Tibial nerve (tissue), 4 donors: ENCODE results near the gene GORASP2. TPM values are rescaled to one million over a fixed set of nuclear protein-coding genes. Genes with fewer than 3 reads are reported as not detected.

Experiments used
- DNase-seq, 2 donors: peaks; one replicate each; pipeline ENCODE4 v3.0.0-alpha.2; 2019; ENCODE audit warnings: low spot score in 2 of 2
- H3K27ac ChIP-seq, 4 donors: fragments of 200-600 bp; sonication (generic) in 3 of 4; one replicate each; pipeline ENCODE4 v1.5.1; 2017 to 2019; ENCODE audit warnings: mild to moderate bottlenecking in 1 of 4
- H3K27me3 ChIP-seq, 2 donors: fragments of 200-600 bp; sonication (generic) in 1 of 2; one replicate each; pipeline versions ENCODE4 v1.5.1 to v1.6.0; 2017 to 2019
- H3K36me3 ChIP-seq, 3 donors: fragments of 200-600 bp; sonication (generic); one replicate each; pipeline ENCODE4 v1.5.1; 2018 to 2019
- H3K4me1 ChIP-seq, 4 donors: fragments of 200-600 bp; sonication (generic) in 3 of 4; one replicate each; pipeline ENCODE4 v1.5.1; 2017 to 2019
- H3K4me3 ChIP-seq, 4 donors: fragments of 200-600 bp; sonication (generic) in 3 of 4; one replicate each; pipeline ENCODE4 v1.5.1; 2017 to 2019; ENCODE audit warnings: mild to moderate bottlenecking in 1 of 4, moderate library complexity in 1 of 4
- H3K9me3 ChIP-seq, 4 donors: fragments of 200-600 bp; sonication (generic) in 3 of 4; one replicate each; pipeline ENCODE4 v1.5.1; 2017 to 2019
- CTCF ChIP-seq, 5 experiments: fragments of 200-600 bp in 3 of 5; fragments of 450-650 bp in 2 of 5; sonication (generic) in 3 of 5; IDR thresholded peaks; one replicate each; pipeline ENCODE4 v1.5.1; 2016 to 2019; ENCODE audit warnings: antibody characterized with exemption in 5 of 5, mild to moderate bottlenecking in 3 of 5, moderate library complexity in 2 of 5
- EP300 ChIP-seq, 2 donors: sonication (generic); formaldehyde crosslinking; IDR thresholded peaks; one replicate each; pipeline ENCODE4 v1.6.1; 2017; ENCODE audit warnings: antibody characterized with exemption in 2 of 2, mild to moderate bottlenecking in 1 of 2
- POLR2A ChIP-seq, 2 donors: fragments of 450-650 bp; IDR thresholded peaks; one replicate each; pipeline ENCODE4 v1.6.1; 2017; ENCODE audit warnings: antibody characterized with exemption in 2 of 2, mild to moderate bottlenecking in 2 of 2, moderate library complexity in 2 of 2
- WGBS, 2 donors: methylation state at CpG; one replicate each; pipeline ENCODE4 v1.1.5; 2018; 5-methylcytosine and 5-hydroxymethylcytosine counted together
- total RNA-seq, 4 donors: library from RNA; depleted of rRNA; stranded (reverse); fragments of >200 nt; gene quantifications; one replicate each; pipeline ENCODE4 v1.1.0, GENCODE V29; 2016

GORASP2 gene
- total RNA-seq, 4 donors from 2014 or later = 22.2 to 35.4 (median 27.4) TPM

- no peaks in the 10 kb centered on the region for H3K27me3 ChIP-seq
- H3K9me3 ChIP-seq = peaks cover 0 to 17% (median 0%) of the 10 kb centered on the region in 4 donors
- peaks cover 0 to 8% (median 0%) of the 10 kb centered on the region in 4 donors for H3K4me1 ChIP-seq
- no peak overlapping the region for H3K4me3 ChIP-seq
- TF ChIP-seq CTCF (IDR thresholded peaks at IDR 0.05) (no peak), POLR2A (IDR thresholded peaks at IDR 0.05) (no peak), EP300 (IDR thresholded peaks at IDR 0.05) (no peak)
- H3K27ac ChIP-seq = no peak overlapping the region
- H3K36me3 ChIP-seq = peaks cover 0 to 6% (median 0%) of the 10 kb centered on the region in 3 donors
- DNase-seq = no peak
These were observed 4.1 kb upstream of the GORASP2 start for GRCh38 chr2:170924969-170925368.

GRCh38 chr2:170925923-170926322 lies 3.1 kb upstream of the GORASP2 start:
- Histone ChIP-seq H3K4me1 (peaks cover 0 to 17% (median 5%) of the 10 kb centered on the region in 4 donors), H3K4me3 (no peak overlapping the region), H3K36me3 (peaks cover 0 to 6% (median 0%) of the 10 kb centered on the region in 3 donors), H3K27me3 (no peaks in the 10 kb centered on the region), H3K9me3 (peaks cover 0 to 17% (median 0%) of the 10 kb centered on the region in 4 donors), H3K27ac (no peak overlapping the region)
- DNase-seq = no peak
- 80 to 83% methylated on average over 3 of the region's 3 CpGs for WGBS, 2 donors
- TF ChIP-seq CTCF (IDR thresholded peaks at IDR 0.05) (no peak), EP300 (IDR thresholded peaks at IDR 0.05) (no peak), POLR2A (IDR thresholded peaks at IDR 0.05) (no peak)

GRCh38 chr2:170926743-170927297 lies 2.2 kb upstream of the GORASP2 start:
- H3K4me3 ChIP-seq = no peak overlapping the region
- peaks cover 0 to 6% (median 0%) of the 10 kb centered on the region in 3 donors for H3K36me3 ChIP-seq
- H3K9me3 ChIP-seq = peaks cover 0 to 17% (median 0%) of the 10 kb centered on the region in 4 donors
- H3K4me1 ChIP-seq = peaks cover 0 to 26% (median 9%) of the 10 kb centered on the region in 4 donors
- no peak for DNase-seq
- no peak overlapping the region for H3K27ac ChIP-seq
- no peaks in the 10 kb centered on the region for H3K27me3 ChIP-seq
- WGBS, 2 donors = 87 to 90% methylated on average over 4 of the region's 4 CpGs
- TF ChIP-seq EP300 (IDR thresholded peaks at IDR 0.05) = no peak
- TF ChIP-seq CTCF (IDR thresholded peaks at IDR 0.05) = no peak
- TF ChIP-seq POLR2A (IDR thresholded peaks at IDR 0.05) = no peak

GRCh38 chr2:170928036-170928823 lies 823 bp upstream of the GORASP2 start:
- no peak for TF ChIP-seq POLR2A (IDR thresholded peaks at IDR 0.05)
- no peak for TF ChIP-seq EP300 (IDR thresholded peaks at IDR 0.05)
- no peak for TF ChIP-seq CTCF (IDR thresholded peaks at IDR 0.05)
- WGBS, 2 donors = 61 to 63% methylated on average over 17 of the region's 17 CpGs
- DNase-seq = no peak
- H3K27me3 ChIP-seq = no peaks in the 10 kb centered on the region
- H3K4me1 ChIP-seq = peaks cover 0 to 40% (median 11%) of the 10 kb centered on the region in 4 donors
- peak overlapping the region; percentile 7 to 99 (median 90) for H3K4me3 ChIP-seq
- H3K9me3 ChIP-seq = peaks cover 0 to 13% (median 0%) of the 10 kb centered on the region in 4 donors
- H3K36me3 ChIP-seq = peaks cover 0 to under 1% (median 0%) of the 10 kb centered on the region in 3 donors
- H3K27ac ChIP-seq = peak overlapping the region in 3 of 4 donors; percentile 74 to 95 (median 88)

GRCh38 chr2:170929686-170930050 lies 615 bp downstream of the GORASP2 start:
- H3K9me3 ChIP-seq = no peaks in the 10 kb centered on the region
- peak; percentile 16 for DNase-seq
- peak overlapping the region; percentile 86 to 95 (median 90) for H3K27ac ChIP-seq
- 0% methylated on average over 21 of the region's 21 CpGs for WGBS, 2 donors
- H3K27me3 ChIP-seq = no peaks in the 10 kb centered on the region
- peaks cover 0 to 44% (median 11%) of the 10 kb centered on the region in 4 donors for H3K4me1 ChIP-seq
- H3K36me3 ChIP-seq = peaks cover 0 to 5% (median 0%) of the 10 kb centered on the region in 3 donors
- TF ChIP-seq CTCF (IDR thresholded peaks at IDR 0.05) (no peak), POLR2A (IDR thresholded peaks at IDR 0.05) (no peak), EP300 (IDR thresholded peaks at IDR 0.05) (no peak)
- H3K4me3 ChIP-seq = peak overlapping the region; percentile 79 to 99 (median 90)
